SK-N-SH (cell line): ENCODE results near the gene RUNDC3A.

Experiments used
- CTCF ChIP-seq: fragments of 200-600 bp; sonication (generic); IDR thresholded peaks from 2 replicates; pipeline ENCODE4 v1.6.1; 2017; ENCODE audit warnings: antibody characterized with exemption, mild to moderate bottlenecking, moderate library complexity
- EP300 ChIP-seq, 2 experiments: IDR thresholded peaks; 2 replicates each; pipeline versions ENCODE4 v1.4.0 to v1.6.1; 2012; ENCODE audit warnings: borderline replicate concordance in 1 of 2, low read depth in 1 of 2, low read length in 1 of 2
- EZH2phosphoT487 ChIP-seq: fragments of 200-600 bp; sonication (generic); IDR thresholded peaks from 2 replicates; pipeline ENCODE4 v1.6.1; 2017; ENCODE audit warnings: low read depth, mixed run types, mild to moderate bottlenecking, antibody characterized with exemption, moderate library complexity, borderline replicate concordance
- FOXM1 ChIP-seq: IDR thresholded peaks from 2 replicates; pipeline ENCODE4 v1.4.0; 2012; ENCODE audit warnings: low read depth, mild to moderate bottlenecking
- NRF1 ChIP-seq: IDR thresholded peaks from 2 replicates; pipeline ENCODE4 v1.6.1; 2012; ENCODE audit warnings: low read depth, mild to moderate bottlenecking, low read length
- RCOR1 ChIP-seq: fragments of 150-350 bp; IDR thresholded peaks from 2 replicates; pipeline ENCODE4 v1.6.1; 2017; ENCODE audit warnings: antibody characterized with exemption, low read length
- REST ChIP-seq: IDR thresholded peaks from 2 replicates; pipeline ENCODE4 v1.6.1; 2012; ENCODE audit warnings: mild to moderate bottlenecking, low read depth, low read length, moderate library complexity
- TAF1 ChIP-seq: IDR thresholded peaks from 2 replicates; pipeline ENCODE4 v1.6.1; 2012; ENCODE audit warnings: low read depth, mild to moderate bottlenecking, low read length, moderate library complexity, borderline replicate concordance

GRCh38 chr17:44297975-44298374 is 10.4 kb upstream of the RUNDC3A start:
- TF ChIP-seq CTCF: no peak
- TF ChIP-seq EZH2phosphoT487: no peak
- TF ChIP-seq EP300 (IDR thresholded peaks at IDR 0.05; ENCODE audit: borderline replicate concordance in 1 of 2, low read depth in 1 of 2, low read length in 1 of 2): no peak
- TF ChIP-seq REST: no peak
- TF ChIP-seq FOXM1: no peak
- TF ChIP-seq TAF1: no peak
- no peak for TF ChIP-seq RCOR1
- TF ChIP-seq NRF1: no peak
